ENCODE measurements around the gene IFNAR2. TPM values are rescaled to one million over a fixed set of nuclear protein-coding genes. Genes with fewer than 3 reads are reported as not detected.

The IFNAR2 gene
- polyA plus RNA-seq, 1 donor from 2014 or later, result 10.3 TPM

DNA sequence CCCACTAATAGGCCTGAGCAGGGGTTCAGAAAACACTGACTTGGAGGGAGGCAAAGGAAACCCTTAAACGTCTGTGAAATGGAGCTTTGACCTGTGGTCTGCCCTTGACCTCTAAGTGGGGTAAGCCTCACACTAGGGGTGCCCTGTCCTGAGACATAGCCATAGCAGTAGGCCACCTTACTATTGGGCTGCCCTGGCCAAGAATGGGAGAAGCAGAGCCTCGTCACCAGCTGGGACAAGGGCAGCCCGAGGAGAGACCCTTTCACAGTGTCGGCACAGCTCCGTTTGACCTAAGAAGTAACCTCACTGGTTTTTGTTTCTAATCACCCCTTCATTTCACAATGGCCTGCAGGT, 26.4 kb upstream of the IFNAR2 start:
- TF ChIP-seq, protein P1, sequence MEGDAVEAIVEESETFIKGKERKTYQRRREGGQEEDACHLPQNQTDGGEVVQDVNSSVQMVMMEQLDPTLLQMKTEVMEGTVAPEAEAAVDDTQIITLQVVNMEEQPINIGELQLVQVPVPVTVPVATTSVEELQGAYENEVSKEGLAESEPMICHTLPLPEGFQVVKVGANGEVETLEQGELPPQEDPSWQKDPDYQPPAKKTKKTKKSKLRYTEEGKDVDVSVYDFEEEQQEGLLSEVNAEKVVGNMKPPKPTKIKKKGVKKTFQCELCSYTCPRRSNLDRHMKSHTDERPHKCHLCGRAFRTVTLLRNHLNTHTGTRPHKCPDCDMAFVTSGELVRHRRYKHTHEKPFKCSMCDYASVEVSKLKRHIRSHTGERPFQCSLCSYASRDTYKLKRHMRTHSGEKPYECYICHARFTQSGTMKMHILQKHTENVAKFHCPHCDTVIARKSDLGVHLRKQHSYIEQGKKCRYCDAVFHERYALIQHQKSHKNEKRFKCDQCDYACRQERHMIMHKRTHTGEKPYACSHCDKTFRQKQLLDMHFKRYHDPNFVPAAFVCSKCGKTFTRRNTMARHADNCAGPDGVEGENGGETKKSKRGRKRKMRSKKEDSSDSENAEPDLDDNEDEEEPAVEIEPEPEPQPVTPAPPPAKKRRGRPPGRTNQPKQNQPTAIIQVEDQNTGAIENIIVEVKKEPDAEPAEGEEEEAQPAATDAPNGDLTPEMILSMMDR (IDR thresholded peaks at IDR 0.05; ENCODE audit: poor library complexity, severe bottlenecking), result no peak
- no peak for TF ChIP-seq MXI1 (conservative IDR thresholded peaks at IDR 0.05; ENCODE audit: poor library complexity, severe bottlenecking)
- TF ChIP-seq RAD21 (conservative IDR thresholded peaks at IDR 0.05), result no peak
- no peak for TF ChIP-seq TAF1 (IDR thresholded peaks at IDR 0.05; ENCODE audit: low read depth)
- TF ChIP-seq, protein P2, sequence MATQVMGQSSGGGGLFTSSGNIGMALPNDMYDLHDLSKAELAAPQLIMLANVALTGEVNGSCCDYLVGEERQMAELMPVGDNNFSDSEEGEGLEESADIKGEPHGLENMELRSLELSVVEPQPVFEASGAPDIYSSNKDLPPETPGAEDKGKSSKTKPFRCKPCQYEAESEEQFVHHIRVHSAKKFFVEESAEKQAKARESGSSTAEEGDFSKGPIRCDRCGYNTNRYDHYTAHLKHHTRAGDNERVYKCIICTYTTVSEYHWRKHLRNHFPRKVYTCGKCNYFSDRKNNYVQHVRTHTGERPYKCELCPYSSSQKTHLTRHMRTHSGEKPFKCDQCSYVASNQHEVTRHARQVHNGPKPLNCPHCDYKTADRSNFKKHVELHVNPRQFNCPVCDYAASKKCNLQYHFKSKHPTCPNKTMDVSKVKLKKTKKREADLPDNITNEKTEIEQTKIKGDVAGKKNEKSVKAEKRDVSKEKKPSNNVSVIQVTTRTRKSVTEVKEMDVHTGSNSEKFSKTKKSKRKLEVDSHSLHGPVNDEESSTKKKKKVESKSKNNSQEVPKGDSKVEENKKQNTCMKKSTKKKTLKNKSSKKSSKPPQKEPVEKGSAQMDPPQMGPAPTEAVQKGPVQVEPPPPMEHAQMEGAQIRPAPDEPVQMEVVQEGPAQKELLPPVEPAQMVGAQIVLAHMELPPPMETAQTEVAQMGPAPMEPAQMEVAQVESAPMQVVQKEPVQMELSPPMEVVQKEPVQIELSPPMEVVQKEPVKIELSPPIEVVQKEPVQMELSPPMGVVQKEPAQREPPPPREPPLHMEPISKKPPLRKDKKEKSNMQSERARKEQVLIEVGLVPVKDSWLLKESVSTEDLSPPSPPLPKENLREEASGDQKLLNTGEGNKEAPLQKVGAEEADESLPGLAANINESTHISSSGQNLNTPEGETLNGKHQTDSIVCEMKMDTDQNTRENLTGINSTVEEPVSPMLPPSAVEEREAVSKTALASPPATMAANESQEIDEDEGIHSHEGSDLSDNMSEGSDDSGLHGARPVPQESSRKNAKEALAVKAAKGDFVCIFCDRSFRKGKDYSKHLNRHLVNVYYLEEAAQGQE (IDR thresholded peaks at IDR 0.05; ENCODE audit: borderline replicate concordance), result no peak
- no peak for TF ChIP-seq SMC3 (conservative IDR thresholded peaks at IDR 0.05; ENCODE audit: poor library complexity)
- no peak for TF ChIP-seq EZH2 (IDR thresholded peaks at IDR 0.05; ENCODE audit: borderline replicate concordance, insufficient read depth, low read length, poor library complexity, severe bottlenecking)
- TF ChIP-seq POLR2AphosphoS5 (IDR thresholded peaks at IDR 0.05), result no peak
- no peak for TF ChIP-seq EP300 (conservative IDR thresholded peaks at IDR 0.05; ENCODE audit: poor library complexity, severe bottlenecking)
- Histone ChIP-seq H3K4me3 (ENCODE audit: low read length) (no peak overlapping the region), H3K79me2 (replicated peaks; ENCODE audit: insufficient read depth, low read length) (no peaks in the 10 kb centered on the region), H3K27ac (ENCODE audit: low read length) (no peak overlapping the region), H3K9ac (ENCODE audit: low read length) (no peak overlapping the region), H3K9me2 (ENCODE audit: insufficient read depth, low read length) (no peaks in the 10 kb centered on the region), H3K4me2 (ENCODE audit: low read length) (no peak overlapping the region), H3K36me3 (ENCODE audit: insufficient read depth, low read length) (no peaks in the 10 kb centered on the region), H3F3A (ENCODE audit: insufficient read depth, low read length, poor library complexity, severe bottlenecking) (no peaks in the 10 kb centered on the region), H3K9me3 (ENCODE audit: low read length) (no peaks in the 10 kb centered on the region), H4K20me1 (ENCODE audit: insufficient read depth) (no peaks in the 10 kb centered on the region), H2AFZ (ENCODE audit: low read depth, low read length) (no peak overlapping the region), H3K27me3 (ENCODE audit: insufficient read depth, low read depth, low read length) (no peaks in the 10 kb centered on the region)

- H4K20me1 ChIP-seq (ENCODE audit: insufficient read depth), result no peaks in the 10 kb centered on the region
- TF ChIP-seq EZH2 (IDR thresholded peaks at IDR 0.05; ENCODE audit: borderline replicate concordance, insufficient read depth, low read length, poor library complexity, severe bottlenecking), result no peak
- TF ChIP-seq, protein P2 (IDR thresholded peaks at IDR 0.05; ENCODE audit: borderline replicate concordance), result no peak
- H3K9me3 ChIP-seq (ENCODE audit: low read length), result no peaks in the 10 kb centered on the region
- no peak overlapping the region for H3K9ac ChIP-seq (ENCODE audit: low read length)
- no peak overlapping the region for H3K4me3 ChIP-seq (ENCODE audit: low read length)
- H3K27me3 ChIP-seq (ENCODE audit: insufficient read depth, low read depth, low read length), result no peaks in the 10 kb centered on the region
- no peaks in the 10 kb centered on the region for H3F3A ChIP-seq (ENCODE audit: insufficient read depth, low read length, poor library complexity, severe bottlenecking)
- H3K27ac ChIP-seq (ENCODE audit: low read length), result no peak overlapping the region
- no peaks in the 10 kb centered on the region for H3K9me2 ChIP-seq (ENCODE audit: insufficient read depth, low read length)
- no peak overlapping the region for H2AFZ ChIP-seq (ENCODE audit: low read depth, low read length)
- no peaks in the 10 kb centered on the region for H3K79me2 ChIP-seq (replicated peaks; ENCODE audit: insufficient read depth, low read length)
- H3K36me3 ChIP-seq (ENCODE audit: insufficient read depth, low read length), result no peaks in the 10 kb centered on the region
- H3K4me2 ChIP-seq (ENCODE audit: low read length), result no peak overlapping the region
Measured at GRCh38 chr21:33205476-33205875, 24.3 kb upstream of the IFNAR2 start.

Data from neural cell (in vitro differentiated cells).